Glutamatergic neuron (in vitro differentiated cells): ENCODE data around the gene SUGCT. TPM values are rescaled to one million over a fixed set of nuclear protein-coding genes. Genes with fewer than 3 reads are reported as not detected.
"Not testable (repeated sequence)": the region's sequence is repeated elsewhere in the genome, so short reads cannot be mapped to it uniquely, and the experiment has no call there.

Source experiments
- DNase-seq: peaks from one replicate; pipeline ENCODE4 v3.0.0; 2022
- H3K27ac Mint-ChIP-seq: one replicate; pipeline ENCODE4 v1.8.0; 2020; ENCODE audit warnings: mild to moderate bottlenecking, mixed read lengths, inconsistent platforms; ENCODE audit not compliant: unreplicated experiment
- H3K27me3 Mint-ChIP-seq: one replicate; pipeline ENCODE4 v1.8.0; 2020; ENCODE audit warnings: mild to moderate bottlenecking, moderate library complexity, mixed read lengths, inconsistent platforms; ENCODE audit not compliant: unreplicated experiment
- H3K36me3 Mint-ChIP-seq: one replicate; pipeline ENCODE4 v1.8.0; 2020; ENCODE audit warnings: mild to moderate bottlenecking, mixed read lengths, inconsistent platforms; ENCODE audit not compliant: unreplicated experiment
- H3K4me1 Mint-ChIP-seq: one replicate; pipeline ENCODE4 v1.8.0; 2020; ENCODE audit warnings: mild to moderate bottlenecking, low read depth, mixed read lengths, inconsistent platforms; ENCODE audit not compliant: unreplicated experiment
- H3K4me3 Mint-ChIP-seq: one replicate; pipeline ENCODE4 v1.8.0; 2020; ENCODE audit warnings: mild to moderate bottlenecking, mixed read lengths, inconsistent platforms; ENCODE audit not compliant: unreplicated experiment
- H3K9me3 Mint-ChIP-seq: one replicate; pipeline ENCODE4 v1.8.0; 2020; ENCODE audit warnings: mild to moderate bottlenecking, moderate library complexity, mixed read lengths, inconsistent platforms; ENCODE audit not compliant: unreplicated experiment
- total RNA-seq: library from RNA; stranded (reverse); fragmentation: NEBNext Ultra II Directional; extraction: Animal tissue kit (Norgen Biotek cat#: 25700); gene quantifications from one replicate; pipeline ENCODE4 v1.2.1, GENCODE V29; 2021; ENCODE audit not compliant: unreplicated experiment
- TF ChIP-seq, protein P1 (sequence below): fragments of 200-600 bp; sonication (generic); IDR thresholded peaks from one replicate; pipeline ENCODE4 v1.5.0; 2021; ENCODE audit not compliant: partially characterized antibody, unreplicated experiment

Gene SUGCT
- total RNA-seq, 1 donor from 2014 or later = 1.2 TPM

DNA sequence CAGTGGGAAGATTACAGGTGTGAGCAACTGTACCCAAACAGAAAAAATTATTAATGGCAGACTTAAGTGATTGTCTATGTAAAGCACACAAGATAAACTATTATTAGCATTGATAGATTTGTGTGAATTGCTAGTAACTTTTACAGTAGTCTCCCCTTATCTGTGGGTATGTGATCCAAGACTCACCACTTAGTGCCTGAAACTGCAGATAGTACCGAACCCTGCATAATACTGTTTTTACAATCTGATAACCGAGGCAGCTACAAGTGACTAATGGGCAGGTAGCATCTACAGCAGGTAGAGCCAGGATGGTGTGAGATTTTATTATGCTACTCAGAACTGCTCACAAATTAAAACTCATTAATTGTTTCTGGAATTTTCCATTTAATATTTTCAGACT, 31.9 kb upstream of the SUGCT start:
- no peaks in the 10 kb centered on the region for H3K27me3 Mint-ChIP-seq
- no peaks in the 10 kb centered on the region for H3K4me1 Mint-ChIP-seq
- H3K27ac Mint-ChIP-seq = no peak overlapping the region

DNA sequence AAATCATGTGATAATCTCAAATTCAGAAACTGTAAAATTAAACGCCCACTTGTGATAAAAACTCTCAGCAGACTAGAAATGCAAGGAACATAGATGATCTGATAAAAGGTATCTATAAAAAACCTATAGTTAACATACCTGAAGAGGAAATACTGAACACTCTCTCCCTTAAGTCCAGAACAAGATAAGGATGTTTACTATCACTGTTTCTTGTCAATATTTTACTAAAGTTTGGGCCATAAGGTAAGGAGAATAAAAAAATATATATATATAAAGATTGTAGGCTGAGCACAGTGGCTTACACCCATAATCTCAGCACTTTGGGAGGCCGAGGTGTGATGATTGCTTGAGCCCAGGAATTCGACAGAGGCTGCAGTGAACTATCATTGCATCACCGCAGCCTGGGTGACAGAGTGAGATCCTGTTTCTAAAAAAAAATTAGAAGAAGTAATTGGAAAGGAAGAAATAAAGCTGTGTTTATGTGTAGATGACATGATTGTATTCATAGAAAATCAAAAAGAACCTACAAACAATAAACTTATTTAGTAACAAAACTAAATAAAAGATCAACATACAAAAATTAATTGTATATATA, 28.8 kb upstream of the SUGCT start:
- DNase-seq = no peak
- no peak overlapping the region for H3K4me3 Mint-ChIP-seq

More for the DNA sequence above, 31.9 kb upstream of the SUGCT start:
- DNase-seq = no peak
- Mint-ChIP-seq H3K4me3 (no peak overlapping the region), H3K36me3 (no peaks in the 10 kb centered on the region), H3K9me3 (no peaks in the 10 kb centered on the region)
- TF ChIP-seq, protein P1, sequence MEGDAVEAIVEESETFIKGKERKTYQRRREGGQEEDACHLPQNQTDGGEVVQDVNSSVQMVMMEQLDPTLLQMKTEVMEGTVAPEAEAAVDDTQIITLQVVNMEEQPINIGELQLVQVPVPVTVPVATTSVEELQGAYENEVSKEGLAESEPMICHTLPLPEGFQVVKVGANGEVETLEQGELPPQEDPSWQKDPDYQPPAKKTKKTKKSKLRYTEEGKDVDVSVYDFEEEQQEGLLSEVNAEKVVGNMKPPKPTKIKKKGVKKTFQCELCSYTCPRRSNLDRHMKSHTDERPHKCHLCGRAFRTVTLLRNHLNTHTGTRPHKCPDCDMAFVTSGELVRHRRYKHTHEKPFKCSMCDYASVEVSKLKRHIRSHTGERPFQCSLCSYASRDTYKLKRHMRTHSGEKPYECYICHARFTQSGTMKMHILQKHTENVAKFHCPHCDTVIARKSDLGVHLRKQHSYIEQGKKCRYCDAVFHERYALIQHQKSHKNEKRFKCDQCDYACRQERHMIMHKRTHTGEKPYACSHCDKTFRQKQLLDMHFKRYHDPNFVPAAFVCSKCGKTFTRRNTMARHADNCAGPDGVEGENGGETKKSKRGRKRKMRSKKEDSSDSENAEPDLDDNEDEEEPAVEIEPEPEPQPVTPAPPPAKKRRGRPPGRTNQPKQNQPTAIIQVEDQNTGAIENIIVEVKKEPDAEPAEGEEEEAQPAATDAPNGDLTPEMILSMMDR = no peak

DNA sequence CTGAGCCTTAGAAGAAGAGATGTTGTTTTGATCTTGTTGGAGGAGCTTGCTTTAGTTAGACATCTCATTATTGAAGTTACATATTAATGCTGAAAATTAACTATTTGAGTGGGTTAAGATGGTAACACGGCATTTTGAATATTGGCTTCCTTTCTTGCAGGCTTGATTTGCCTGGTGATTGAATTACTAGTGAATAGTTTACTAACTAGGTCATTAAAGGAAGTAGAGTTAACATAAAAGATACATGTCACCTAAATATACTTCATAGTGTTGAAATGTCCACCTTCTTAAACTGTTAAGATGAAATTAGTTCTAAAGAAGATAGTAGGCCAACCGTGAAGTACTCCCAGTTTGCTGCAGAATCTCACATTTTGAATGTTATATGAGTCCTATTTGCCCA, 18.9 kb upstream of the SUGCT start:
- TF ChIP-seq, protein P1 = no peak
- no peaks in the 10 kb centered on the region for H3K9me3 Mint-ChIP-seq
- no peak overlapping the region for H3K4me3 Mint-ChIP-seq
- H3K4me1 Mint-ChIP-seq = no peaks in the 10 kb centered on the region
- H3K27me3 Mint-ChIP-seq = no peaks in the 10 kb centered on the region
- H3K36me3 Mint-ChIP-seq = no peaks in the 10 kb centered on the region
- no peak overlapping the region for H3K27ac Mint-ChIP-seq
- no peak for DNase-seq

More for the DNA sequence above, 28.8 kb upstream of the SUGCT start:
- H3K9me3 Mint-ChIP-seq = no peaks in the 10 kb centered on the region
- no peaks in the 10 kb centered on the region for H3K36me3 Mint-ChIP-seq
- TF ChIP-seq, protein P1 = no peak
- no peak overlapping the region for H3K27ac Mint-ChIP-seq
- no peaks in the 10 kb centered on the region for H3K4me1 Mint-ChIP-seq
- no peaks in the 10 kb centered on the region for H3K27me3 Mint-ChIP-seq

DNA sequence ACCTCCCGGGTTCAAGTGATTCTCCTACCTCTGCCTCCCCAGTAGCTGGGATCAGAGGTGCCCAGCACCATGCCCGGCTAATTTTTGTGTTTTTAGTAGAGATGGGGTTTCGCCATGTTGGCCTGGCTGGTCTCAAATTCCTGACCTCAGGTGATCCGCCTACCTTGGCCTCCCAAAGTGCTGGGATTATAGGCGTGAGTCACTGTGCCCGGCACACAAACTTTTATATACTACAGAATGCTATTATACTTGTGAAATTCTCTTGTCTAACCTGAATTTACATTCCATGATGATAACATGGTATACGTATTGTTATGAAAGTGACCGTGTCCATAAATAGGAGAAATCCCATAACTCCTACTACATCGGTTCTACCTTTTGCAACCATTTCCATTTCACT, 17.6 kb upstream of the SUGCT start:
- not testable (repeated sequence) for H3K27ac Mint-ChIP-seq, H3K4me3 Mint-ChIP-seq, H3K4me1 Mint-ChIP-seq

DNA sequence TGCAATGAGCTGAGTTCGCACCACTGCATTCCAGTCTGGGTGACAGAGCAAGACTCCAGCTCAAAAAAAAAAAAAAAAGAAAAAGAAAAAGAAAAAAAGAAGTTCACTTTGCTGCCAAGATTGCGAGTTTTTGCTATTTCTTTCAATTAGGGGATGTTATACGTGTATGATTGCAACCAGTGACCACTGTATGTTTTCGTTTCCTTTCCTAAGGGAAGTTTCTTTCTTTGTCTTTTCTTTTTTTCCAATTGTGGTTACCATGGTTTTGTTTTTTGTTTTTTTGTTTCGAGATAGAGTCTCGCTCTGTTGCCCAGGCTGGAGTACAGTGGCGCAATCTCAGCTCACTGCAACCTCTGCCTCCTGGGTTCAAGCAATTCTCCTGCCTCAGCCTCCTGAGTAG, 16.6 kb upstream of the SUGCT start:
- not testable (repeated sequence) for DNase-seq, H3K4me1 Mint-ChIP-seq, H3K4me3 Mint-ChIP-seq, H3K36me3 Mint-ChIP-seq, H3K27me3 Mint-ChIP-seq, H3K27ac Mint-ChIP-seq, H3K9me3 Mint-ChIP-seq

More for the DNA sequence above, 17.6 kb upstream of the SUGCT start:
- not testable (repeated sequence) for DNase-seq, H3K36me3 Mint-ChIP-seq, H3K27me3 Mint-ChIP-seq, H3K9me3 Mint-ChIP-seq

DNA sequence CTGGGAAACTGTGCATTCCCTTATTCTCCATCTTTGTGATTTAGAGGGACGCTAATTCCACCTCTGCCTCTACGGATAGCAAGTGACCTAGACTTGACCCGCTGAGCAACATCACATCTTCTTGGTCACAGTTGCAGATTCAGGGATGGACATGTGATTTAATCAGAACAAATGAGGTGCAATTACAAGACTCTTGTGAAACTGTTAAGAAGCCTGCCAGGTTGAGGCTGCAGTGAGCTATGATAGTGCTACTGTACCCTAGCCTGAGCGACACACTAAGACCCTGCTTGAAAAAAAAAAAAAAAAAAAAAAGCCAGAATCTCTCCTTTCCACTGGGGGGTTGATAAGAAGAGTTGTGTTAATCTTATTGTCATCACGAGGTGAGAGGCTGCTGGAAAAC, 14.8 kb upstream of the SUGCT start:
- Mint-ChIP-seq H3K9me3 (no peaks in the 10 kb centered on the region), H3K36me3 (no peaks in the 10 kb centered on the region), H3K27me3 (no peaks in the 10 kb centered on the region), H3K4me3 (no peak overlapping the region), H3K27ac (no peak overlapping the region), H3K4me1 (no peaks in the 10 kb centered on the region)
- TF ChIP-seq, protein P1 = no peak
- DNase-seq = no peak

DNA sequence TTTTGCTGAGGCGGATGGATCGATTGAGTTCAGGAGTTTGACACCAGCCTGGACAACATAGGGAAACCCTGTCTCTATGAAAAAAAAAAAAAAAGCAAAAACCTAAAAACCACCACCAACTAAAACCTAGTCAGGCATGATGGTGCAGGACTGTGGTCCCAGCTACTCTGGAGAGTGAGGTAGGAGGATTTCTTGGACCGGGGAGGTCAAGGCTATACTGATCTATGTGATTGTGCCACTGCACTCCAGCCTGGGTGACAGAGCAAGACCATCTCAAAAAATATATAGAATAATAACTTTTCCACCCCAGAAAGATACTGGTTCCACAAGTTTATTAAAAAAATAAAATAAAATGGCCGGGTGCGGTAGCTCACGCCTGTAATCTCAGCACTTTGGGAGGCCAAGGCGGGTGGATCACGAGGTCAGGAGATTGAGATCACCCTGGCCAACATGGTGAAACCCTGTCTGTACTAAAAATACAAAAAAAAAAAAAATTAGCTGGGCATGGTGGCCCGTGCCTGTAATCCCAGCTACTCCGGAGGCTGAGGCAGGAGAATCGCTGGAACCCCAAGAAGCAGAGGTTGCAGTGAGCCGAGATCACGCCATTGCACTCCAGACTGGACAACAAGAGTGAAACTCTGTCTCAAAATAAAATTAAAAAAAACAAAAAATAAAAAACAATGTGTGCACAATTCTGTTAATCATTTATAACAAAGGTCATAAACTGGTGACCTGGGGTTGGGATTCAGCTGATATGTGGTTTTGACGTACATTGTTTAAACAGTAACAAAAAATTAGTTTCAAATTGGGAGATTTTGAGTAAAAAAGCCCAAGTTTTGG, 12.5 kb upstream of the SUGCT start:
- H3K9me3 Mint-ChIP-seq, H3K4me1 Mint-ChIP-seq, H3K27me3 Mint-ChIP-seq, DNase-seq, H3K4me3 Mint-ChIP-seq, H3K36me3 Mint-ChIP-seq, H3K27ac Mint-ChIP-seq: not testable (repeated sequence)
